Activated CD4-positive, CD25-positive, alpha-beta regulatory T cell (primary cell): ENCODE measurements around the gene PRICKLE1.

Source experiments
- DNase-seq, 4 experiments: peaks; one replicate each; lab custom pipeline; 2025; lab: John Stamatoyannopoulos, UW

Gene PRICKLE1

GRCh38 chr12:42588524-42589464 is 752 bp downstream of the PRICKLE1 start:
- DNase-seq, result no peak

- no peak for DNase-seq
Measured at GRCh38 chr12:42587601-42588523, 1.7 kb downstream of the PRICKLE1 start.

DNA sequence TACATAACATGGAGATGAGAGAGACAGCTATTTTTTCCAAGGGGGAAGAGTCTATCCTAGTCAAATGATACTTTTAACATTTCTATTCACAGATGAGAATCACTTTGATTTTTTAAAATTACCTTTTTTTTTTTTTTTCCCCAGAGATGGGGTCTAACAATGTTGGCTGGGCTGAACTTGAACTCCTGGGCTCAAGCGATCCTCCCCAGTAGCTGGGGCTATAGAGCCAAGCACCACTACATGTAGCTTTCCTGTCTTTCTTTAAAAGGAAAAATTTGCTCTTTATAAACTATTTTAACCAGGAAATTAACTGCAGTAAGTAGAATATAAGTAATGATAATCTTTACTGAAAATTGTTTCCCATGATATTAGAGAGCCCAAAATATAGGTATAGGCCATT is 3.3 kb downstream of the PRICKLE1 start:
- no peak for DNase-seq

DNA sequence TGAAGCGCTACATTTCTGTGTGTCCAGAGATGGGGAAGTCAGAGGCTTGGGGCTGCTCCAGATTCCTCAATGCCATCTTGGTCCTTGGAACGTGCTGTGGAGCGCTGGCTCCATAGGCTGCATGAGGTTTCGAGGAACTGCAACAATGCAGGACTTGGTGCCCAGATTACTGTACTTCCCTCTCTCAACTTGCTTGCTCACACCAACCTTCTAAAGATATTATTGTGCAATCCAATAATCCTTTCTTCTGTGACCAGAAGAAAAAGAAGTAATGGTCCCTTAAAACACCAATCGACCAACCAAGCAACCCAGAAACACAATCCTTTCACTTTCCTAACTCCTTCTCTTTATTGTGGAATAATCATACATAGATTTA is 3.7 kb downstream of the PRICKLE1 start:
- DNase-seq, result no peak

DNA sequence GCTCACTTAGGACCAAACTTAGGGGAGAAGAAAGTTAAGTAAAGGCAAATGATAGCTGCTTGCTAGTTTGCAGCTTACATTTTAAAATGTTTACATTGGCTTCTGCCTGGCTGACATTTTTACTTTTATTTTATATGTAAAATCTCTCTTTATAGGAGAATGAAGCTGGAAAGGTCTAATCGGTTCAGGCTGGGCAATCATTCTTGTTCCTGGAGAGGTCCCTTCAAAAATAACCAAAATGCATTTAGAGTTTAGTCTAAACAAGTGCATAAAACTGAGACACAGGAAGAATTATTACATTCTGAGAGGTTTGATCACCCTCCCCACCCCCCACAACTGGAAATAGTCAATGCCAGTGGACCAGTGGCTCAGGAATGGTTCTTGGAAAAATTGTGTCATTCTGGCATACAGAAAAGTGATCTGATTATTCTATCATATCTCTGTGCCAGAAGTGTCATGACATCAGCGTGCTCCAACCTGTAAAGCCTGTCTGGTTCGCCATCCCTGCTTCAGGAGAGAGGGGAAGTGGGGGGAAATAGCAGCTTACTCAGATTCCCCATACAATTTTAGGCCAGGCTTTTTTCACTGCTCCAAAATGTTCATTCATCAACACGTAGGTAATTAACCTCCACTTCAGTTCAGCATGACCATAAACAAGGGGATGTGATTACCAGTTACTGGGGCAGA is 4.2 kb downstream of the PRICKLE1 start:
- no peak for DNase-seq

DNA sequence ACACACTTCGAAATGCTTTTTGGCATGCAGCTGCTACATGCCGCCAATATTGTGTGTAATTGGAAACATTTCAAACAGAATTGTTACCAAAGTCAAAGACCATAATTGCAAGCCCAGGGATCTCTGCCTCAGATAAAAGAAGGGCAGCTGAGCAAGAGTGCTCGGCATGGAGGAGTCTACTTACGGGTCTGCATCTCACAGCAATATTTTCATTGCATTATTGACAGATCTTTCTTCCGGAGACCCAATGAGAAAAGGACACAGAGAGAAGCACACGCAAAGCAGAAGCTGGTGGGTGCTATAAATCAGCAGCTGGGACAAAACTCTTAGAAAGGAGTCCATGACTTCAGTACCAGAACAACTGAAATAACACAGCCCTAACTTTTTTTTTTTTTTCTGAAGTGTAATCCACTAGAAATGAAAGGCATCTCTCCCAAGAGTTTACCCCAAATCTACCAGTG is 4.9 kb downstream of the PRICKLE1 start:
- DNase-seq, result no peak

GRCh38 chr12:42583016-42583415 is 6.5 kb downstream of the PRICKLE1 start:
- DNase-seq, result no peak

- no peak for DNase-seq
Measured at GRCh38 chr12:42582498-42582897, 7.0 kb downstream of the PRICKLE1 start.

DNA sequence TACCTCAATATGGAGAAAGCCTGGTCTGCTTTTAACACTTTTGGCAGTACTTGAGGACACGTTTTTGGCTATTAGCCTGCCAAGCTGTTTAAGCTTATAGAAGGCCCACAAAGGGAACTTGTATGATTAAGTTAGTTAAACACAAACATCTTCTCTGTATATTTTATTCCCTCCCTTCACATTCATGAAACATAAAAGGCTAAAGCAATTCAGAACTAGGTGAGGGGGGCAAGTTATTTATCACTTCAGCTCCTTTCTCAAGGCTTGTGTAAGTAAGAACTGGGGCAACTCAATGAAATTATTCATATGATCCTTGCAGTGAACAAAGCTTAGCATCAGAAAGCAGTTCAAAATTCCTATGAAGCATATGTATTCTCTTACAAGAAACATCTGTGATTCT is 7.5 kb downstream of the PRICKLE1 start:
- DNase-seq, result no peak

GRCh38 chr12:42576374-42576773 is 13.2 kb downstream of the PRICKLE1 start:
- no peak for DNase-seq

DNA sequence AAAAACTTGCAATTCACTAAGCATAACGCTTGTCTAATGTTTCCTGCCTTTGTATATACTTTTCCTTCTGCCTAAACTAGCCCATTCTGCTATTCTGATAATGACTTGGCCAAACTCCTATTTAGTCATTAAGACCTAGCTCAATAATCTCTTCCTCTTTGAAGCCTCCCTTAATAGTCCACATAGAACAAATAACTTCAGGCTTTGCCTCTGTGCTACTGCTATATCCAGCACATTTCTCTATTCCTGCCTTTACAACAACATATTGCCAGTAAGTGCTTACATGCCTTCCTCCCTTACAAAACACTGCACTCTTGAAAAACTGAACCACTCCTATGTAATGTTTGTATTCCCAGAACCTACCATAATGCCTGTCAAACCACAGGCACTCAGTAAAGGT is 13.8 kb downstream of the PRICKLE1 start:
- no peak for DNase-seq

- DNase-seq, result no peak
Measured at GRCh38 chr12:42574851-42575266, 14.7 kb downstream of the PRICKLE1 start.

GRCh38 chr12:42571327-42572009 is 18.1 kb downstream of the PRICKLE1 start:
- DNase-seq, result no peak

DNA sequence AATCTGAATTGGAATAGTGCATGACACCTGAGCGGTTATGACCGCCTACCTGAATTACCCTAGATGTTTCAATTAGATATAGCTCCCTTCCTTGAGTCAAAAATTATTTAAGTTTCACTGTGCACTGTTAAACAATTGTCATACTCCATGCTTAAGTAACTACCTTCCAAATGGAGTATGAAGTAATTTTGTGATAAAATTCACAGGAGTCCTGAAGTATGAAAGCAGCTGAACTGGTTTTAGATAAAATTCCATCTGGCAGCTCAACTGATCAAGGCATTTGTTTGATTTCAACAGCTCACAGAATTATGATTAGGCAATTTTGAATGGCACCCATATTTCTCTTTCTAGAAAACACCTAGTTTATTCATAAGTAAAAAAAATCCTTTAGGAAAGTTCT is 19.5 kb downstream of the PRICKLE1 start:
- DNase-seq, result no peak

GRCh38 chr12:42568952-42569915 is 20.3 kb downstream of the PRICKLE1 start:
- no peak for DNase-seq

- no peak for DNase-seq
Measured at GRCh38 chr12:42565633-42566032, 23.9 kb downstream of the PRICKLE1 start.

DNA sequence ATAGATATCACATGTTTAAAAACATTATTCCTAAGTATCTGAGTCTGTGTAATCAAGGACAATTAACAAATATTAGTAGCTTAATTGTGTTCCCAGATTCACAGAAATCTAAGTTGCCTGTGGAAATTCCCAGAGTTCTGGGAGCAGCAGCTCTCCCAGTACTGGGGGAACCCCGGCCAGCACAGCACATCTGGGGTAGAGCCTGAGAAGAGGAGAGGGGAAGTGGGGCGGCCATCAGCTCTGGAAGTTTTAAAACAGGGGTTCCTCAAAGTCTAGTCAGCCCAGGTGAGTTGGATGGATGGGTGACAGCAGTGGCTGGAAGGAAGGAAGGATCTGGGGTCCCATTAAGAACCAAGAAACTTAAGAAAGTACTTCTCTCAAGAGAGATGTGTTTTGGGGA is 24.6 kb downstream of the PRICKLE1 start:
- DNase-seq, result no peak

DNA sequence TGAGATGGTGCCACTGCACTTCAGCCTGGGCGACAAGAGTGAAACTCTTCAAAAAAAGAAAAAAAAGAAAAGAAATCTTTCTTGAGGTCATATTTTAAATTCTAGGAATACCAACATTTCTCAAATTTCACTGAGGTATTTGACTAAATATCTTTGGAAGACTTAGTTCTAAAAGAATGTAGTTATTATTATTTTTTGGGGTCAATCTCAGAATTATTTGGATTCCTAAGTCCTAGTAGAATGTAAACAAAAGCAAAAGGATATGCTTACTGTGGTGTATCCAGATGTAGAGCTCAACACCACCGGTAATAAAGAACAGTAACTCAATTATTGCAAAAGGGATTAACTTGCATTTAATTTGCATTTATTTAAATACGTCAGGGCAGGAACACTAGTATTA is 25.0 kb downstream of the PRICKLE1 start:
- DNase-seq, result no peak

DNA sequence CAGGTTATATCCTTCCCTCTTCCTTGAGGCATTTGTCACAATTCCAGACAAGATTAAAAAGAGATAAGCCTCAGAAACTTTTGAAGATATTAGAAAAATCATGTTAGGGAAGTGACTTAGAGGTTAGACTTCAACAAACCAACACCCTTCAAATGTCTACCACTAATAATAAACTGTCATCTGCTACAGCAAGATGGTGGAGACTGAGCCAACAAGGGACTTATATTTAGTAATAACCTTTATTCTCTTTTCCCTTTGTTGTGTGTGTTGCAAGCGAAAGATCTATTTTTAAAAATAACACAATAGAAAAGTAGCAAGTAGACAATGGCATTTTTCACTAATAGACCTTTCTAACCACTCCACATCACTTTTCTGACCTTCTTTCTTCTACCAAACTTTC is 28.6 kb downstream of the PRICKLE1 start:
- no peak for DNase-seq

DNA sequence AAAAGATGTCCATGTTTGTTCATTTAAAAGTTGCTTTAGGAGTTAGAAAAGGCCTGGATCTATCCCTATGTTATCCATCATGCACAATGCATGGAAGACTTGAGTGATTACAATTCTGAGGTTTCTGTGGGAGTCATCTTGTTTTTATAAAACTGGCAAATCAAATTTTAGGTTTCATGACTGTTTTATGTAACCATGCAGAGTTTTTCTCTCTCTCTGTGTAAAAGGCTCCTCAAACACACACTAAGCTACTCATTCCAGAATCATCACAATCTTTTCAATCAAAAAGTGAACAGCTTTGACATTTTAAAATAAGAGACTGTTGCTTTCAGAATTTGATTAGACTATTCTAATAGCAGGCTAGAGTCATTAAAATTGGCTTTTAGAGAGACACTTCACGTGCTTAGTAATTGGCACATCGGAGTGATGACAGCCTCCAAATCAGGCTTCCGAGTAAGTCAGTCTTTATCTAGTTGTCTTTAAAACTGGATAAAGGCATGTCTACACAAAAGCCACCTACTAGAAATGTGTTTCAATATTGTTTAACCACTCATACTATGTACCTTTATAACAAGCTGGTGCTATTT is 31.9 kb downstream of the PRICKLE1 start:
- DNase-seq, result no peak
